HepG2 (cell line): ENCODE measurements around the gene TRPC4AP. TPM values are rescaled to one million over a fixed set of nuclear protein-coding genes. Genes with fewer than 3 reads are reported as not detected.

Experiments used
- ATAC-seq: fragments of 200-7000 bp; cut with Tn5 transposase; 3 replicates; pipeline ENCODE4 v1.9.1; 2020; ENCODE audit warnings: mild to moderate bottlenecking, moderate library complexity
- BruUV-seq: library from RNA; stranded (reverse); fragments of 400-500 nt; replicated peaks from 2 replicates; lab custom pipeline; 2021; lab: Mats Ljungman, UMichigan
- CTCF ChIA-PET: fragments of 300-600 bp; formaldehyde crosslinking; extraction: SDS; loops from one replicate; lab custom pipeline; 2021; ENCODE audit warnings: low total read pairs, inconsistent platforms, low intra/inter-chr PET ratio; lab: Yijun Ruan, JAX
- POLR2A ChIA-PET: fragments of 350-600 bp; sonication (Branson Sonifier 250); formaldehyde crosslinking; loops from one replicate; lab custom pipeline; 2020; ENCODE audit warnings: antibody characterized with exemption, inconsistent platforms; lab: Yijun Ruan, JAX
- DNase-seq: peaks from one replicate; pipeline ENCODE4 v3.0.0-alpha.2; 2015; ENCODE audit warnings: low spot score
- FAIRE-seq: peaks from 3 replicates; lab custom pipeline; 2011; peaks lifted over from hg19 to GRCh38; lab: Jason Lieb, UNC
- H2AFZ ChIP-seq: one replicate; pipeline ENCODE4 v1.6.1; 2011; ENCODE audit warnings: low read length, inconsistent platforms
- H3K27ac ChIP-seq: fragments of 300-600 bp; 3 replicates; pipeline ENCODE4 v1.8.0; 2011; ENCODE audit warnings: mixed run types, mild to moderate bottlenecking, mixed read lengths, low read length, inconsistent platforms; ENCODE audit not compliant: insufficient read depth; ENCODE audit errors: extremely low read length
- H3K27me3 ChIP-seq, 2 experiments: fragments of 200-600 bp in 1 of 2; 2 replicates in 1 of 2; 3 replicates in 1 of 2; pipeline versions ENCODE4 v1.6.0 to v1.8.0; 2011; ENCODE audit warnings: low read length in 2 of 2, mild to moderate bottlenecking in 2 of 2, moderate library complexity in 2 of 2, inconsistent platforms in 1 of 2; ENCODE audit not compliant: insufficient read depth in 2 of 2, control insufficient read depth in 1 of 2
- H3K36me3 ChIP-seq, 2 experiments: fragments of 200-600 bp in 1 of 2; replicated peaks in 1 of 2; 2 replicates in 1 of 2; 3 replicates in 1 of 2; pipeline versions ENCODE4 v1.5.1 to v1.8.0; 2011; ENCODE audit warnings: low read length in 2 of 2, inconsistent platforms in 1 of 2; ENCODE audit not compliant: insufficient read depth in 2 of 2, control insufficient read depth in 1 of 2
- H3K4me1 ChIP-seq: 2 replicates; pipeline ENCODE4 v1.5.1; 2012; ENCODE audit warnings: low read length, inconsistent platforms; ENCODE audit not compliant: insufficient read depth
- H3K4me2 ChIP-seq: 2 replicates; pipeline ENCODE4 v1.6.0; 2011; ENCODE audit warnings: low read depth, low read length, inconsistent platforms
- H3K4me3 ChIP-seq, 3 experiments: fragments of 200-600 bp in 1 of 3; sonication (generic), shearing (Covaris generic) in 1 of 3; replicated peaks in 1 of 3; 2 replicates each; pipeline ENCODE4 v1.5.1; 2011 to 2016; ENCODE audit warnings: low read length in 3 of 3, inconsistent platforms in 2 of 3, low read depth in 2 of 3, mild to moderate bottlenecking in 2 of 3, control low read depth in 1 of 3, mixed read lengths in 1 of 3; ENCODE audit not compliant: insufficient read depth in 1 of 3
- H3K79me2 ChIP-seq: one replicate; pipeline ENCODE4 v1.6.1; 2011; ENCODE audit warnings: low read length, inconsistent platforms; ENCODE audit not compliant: insufficient read depth
- H3K9ac ChIP-seq: 2 replicates; pipeline ENCODE4 v1.6.0; 2011; ENCODE audit warnings: mild to moderate bottlenecking, low read depth, low read length, inconsistent platforms; ENCODE audit not compliant: insufficient read depth
- H3K9me3 ChIP-seq: 2 replicates; pipeline ENCODE4 v1.5.1; 2012; ENCODE audit warnings: mild to moderate bottlenecking, low read length
- H4K20me1 ChIP-seq: 2 replicates; pipeline ENCODE4 v1.6.0; 2011; ENCODE audit warnings: inconsistent platforms, mild to moderate bottlenecking, low read length, moderate library complexity; ENCODE audit not compliant: insufficient read depth
- FOSL1 ChIP-seq: sonication (generic); formaldehyde crosslinking; IDR thresholded peaks from 2 replicates; pipeline ENCODE4 v1.9.0; 2021; ENCODE audit warnings: missing genetic modification reagents, borderline replicate concordance
- GFI1 ChIP-seq: sonication (generic); formaldehyde crosslinking; IDR thresholded peaks from 2 replicates; pipeline ENCODE4 v1.5.0; 2020; ENCODE audit warnings: missing genetic modification reagents, mild to moderate bottlenecking, borderline replicate concordance
- JUN ChIP-seq: sonication (generic); formaldehyde crosslinking; IDR thresholded peaks from 2 replicates; pipeline ENCODE4 v1.4.0; 2020; ENCODE audit warnings: mild to moderate bottlenecking, missing genetic modification reagents
- KLF12 ChIP-seq: sonication (generic); formaldehyde crosslinking; IDR thresholded peaks from 2 replicates; pipeline ENCODE4 v1.4.0; 2020; ENCODE audit warnings: missing genetic modification reagents, borderline replicate concordance
- MYNN ChIP-seq: sonication (generic); formaldehyde crosslinking; IDR thresholded peaks from 2 replicates; pipeline ENCODE4 v1.4.0; 2020; ENCODE audit warnings: mild to moderate bottlenecking, low read depth, missing genetic modification reagents
- MZF1 ChIP-seq: sonication (generic); formaldehyde crosslinking; IDR thresholded peaks from 2 replicates; pipeline ENCODE4 v1.8.1; 2023; ENCODE audit warnings: mild to moderate bottlenecking, missing genetic modification reagents, borderline replicate concordance
- PLRG1 ChIP-seq: fragments of 450-650 bp; conservative IDR thresholded peaks from 2 replicates; pipeline ENCODE4 v1.6.1; 2016
- RXRA ChIP-seq: sonication (generic); formaldehyde crosslinking; IDR thresholded peaks from 2 replicates; pipeline ENCODE4 v1.5.1; 2020; ENCODE audit warnings: missing genetic modification reagents
- SNAI1 ChIP-seq: sonication (generic); formaldehyde crosslinking; IDR thresholded peaks from 2 replicates; pipeline ENCODE4 v1.5.0; 2020; ENCODE audit warnings: mild to moderate bottlenecking, missing genetic modification reagents, borderline replicate concordance
- SOX6 ChIP-seq, 2 experiments: fragments of 450-650 bp in 1 of 2; sonication (generic) in 1 of 2; formaldehyde crosslinking in 1 of 2; IDR thresholded peaks; 2 replicates each; pipeline versions ENCODE4 v1.4.0 to v1.6.1; 2017 to 2020; ENCODE audit warnings: antibody characterized with exemption in 1 of 2, mild to moderate bottlenecking in 1 of 2, missing genetic modification reagents in 1 of 2
- TBP ChIP-seq: sonication (generic); formaldehyde crosslinking; IDR thresholded peaks from 2 replicates; pipeline ENCODE4 v1.5.0; 2020; ENCODE audit warnings: missing genetic modification reagents
- ZNF234 ChIP-seq: sonication (generic); formaldehyde crosslinking; conservative IDR thresholded peaks from 2 replicates; pipeline ENCODE4 v1.5.1; 2020; ENCODE audit warnings: mild to moderate bottlenecking, missing genetic modification reagents
- ZNF674 ChIP-seq: sonication (generic); formaldehyde crosslinking; IDR thresholded peaks from 2 replicates; pipeline ENCODE4 v1.5.0; 2020; ENCODE audit warnings: low read depth, mild to moderate bottlenecking, missing genetic modification reagents
- ZNF788 ChIP-seq: sonication (generic); formaldehyde crosslinking; IDR thresholded peaks from 2 replicates; pipeline ENCODE4 v1.5.0; 2020; ENCODE audit warnings: mild to moderate bottlenecking, missing genetic modification reagents, borderline replicate concordance
- WGBS: methylation state at CpG from one replicate; pipeline ENCODE4 v1.1.6; 2017; ENCODE audit warnings: low lambda C conversion rate; 5-methylcytosine and 5-hydroxymethylcytosine counted together
- in situ Hi-C: cut with HindIII; loops from 2 replicates; pipeline ENCODE4 v1.10.0; 2017; ENCODE audit warnings: low pct_unique_long_range_greater_than_20kb; ENCODE audit not compliant: extremely low pct_ligation_motif_present
- intact Hi-C: fragments of 100-400 bp; cut with micrococcal nuclease; formaldehyde crosslinking; loops from one replicate; pipeline ENCODE4 v1.10.0; 2022; ENCODE audit not compliant: unreplicated experiment
- polyA plus RNA-seq, 8 experiments: library from polyadenylated mRNA; depleted of rRNA in 3 of 8; stranded (reverse) in 7 of 8; unstranded in 1 of 8; fragments of >200 nt; fragmentation: Illumina TruSeq in 4 of 8; extraction: Trizol in 4 of 8; gene quantifications; 2 replicates each; pipeline versions ENCODE4 v1.2.1 to v1.2.3, GENCODE V29; 2011 to 2016; ENCODE audit warnings: low read depth in 4 of 8, missing spikeins in 1 of 8, mixed read lengths in 1 of 8; ENCODE audit not compliant: insufficient read depth in 1 of 8
- total RNA-seq, 5 experiments: library from RNA; depleted of rRNA; stranded (reverse); fragments of >200 nt; fragmentation: Illumina TruSeq; extraction: Trizol; gene quantifications; 2 replicates each; pipeline ENCODE4 v1.2.3, GENCODE V29; 2016; ENCODE audit warnings: low read depth in 1 of 5
- TF ChIP-seq, protein P1 (sequence below): sonication (generic); formaldehyde crosslinking; conservative IDR thresholded peaks from 2 replicates; pipeline ENCODE4 v1.4.0; 2020; ENCODE audit warnings: mild to moderate bottlenecking, missing genetic modification reagents, moderate library complexity
- TF ChIP-seq, protein P2 (sequence below): sonication (generic); formaldehyde crosslinking; IDR thresholded peaks from 2 replicates; pipeline ENCODE4 v1.9.0; 2021; ENCODE audit warnings: missing genetic modification reagents, borderline replicate concordance
- TF ChIP-seq, protein P3 (sequence below): sonication (generic); formaldehyde crosslinking; IDR thresholded peaks from 2 replicates; pipeline ENCODE4 v1.4.0; 2020; ENCODE audit warnings: mild to moderate bottlenecking, missing genetic modification reagents

Gene TRPC4AP
- total and polyA plus RNA-seq, 2 of the 13 experiments (the other 11 are each of a cell fraction or from before 2014, with no cell fraction given), result 136 to 137 TPM

DNA sequence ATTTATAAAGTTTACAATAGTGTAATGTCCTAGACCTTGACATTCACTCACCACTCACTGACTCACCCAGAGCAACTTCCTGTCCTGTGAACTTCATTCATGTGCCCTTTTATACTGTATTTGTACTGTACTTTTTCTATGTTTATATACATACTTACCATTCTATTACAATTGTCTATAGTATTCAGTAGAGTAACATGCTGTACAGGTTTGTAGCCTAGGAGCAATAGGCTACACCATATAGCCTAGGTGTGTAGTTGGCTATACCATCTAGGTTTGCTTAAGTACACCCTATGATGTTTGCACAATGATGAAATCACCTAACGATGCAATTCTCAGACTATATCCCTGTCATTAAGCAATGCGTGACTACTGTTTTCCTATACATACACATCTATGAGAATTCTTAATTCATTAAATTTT is 37.1 kb upstream of the TRPC4AP start:
- Histone ChIP-seq H3K79me2 (no peaks in the 10 kb centered on the region), H3K27ac (no peak overlapping the region), H3K9ac (no peak overlapping the region), H3K36me3 (peaks cover 13 to 36% of the 10 kb centered on the region in 2 experiments), H4K20me1 (no peaks in the 10 kb centered on the region), H3K27me3 (no peaks in the 10 kb centered on the region), H3K9me3 (no peaks in the 10 kb centered on the region), H3K4me3 (no peak overlapping the region), H2AFZ (no peak overlapping the region), H3K4me1 (peaks cover 11% of the 10 kb centered on the region), H3K4me2 (no peak overlapping the region)
- CTCF ChIA-PET, result no interaction called here
- FAIRE-seq (peak; percentile 28), ATAC-seq (peak; percentile 81), DNase-seq (peak; percentile 75)
- intact Hi-C loops, result no loop called here
- no TSS peak for BruUV-seq
- in situ Hi-C loops, result loop anchor here (25.0 kb wide), 1 partner anchor 308 kb away; the partner anchor contains the start of gene GDF5
- POLR2A ChIA-PET, result no interaction called here
- 59% methylated on average over 2 of the region's 2 CpGs for WGBS
- TF ChIP-seq SNAI1 (CRISPR knock-in tag) (no peak), TBP (CRISPR knock-in tag) (no peak), ZNF234 (CRISPR knock-in tag) (no peak), MYNN (CRISPR knock-in tag) (no peak), PLRG1 (no peak), ZNF674 (CRISPR knock-in tag) (no peak), RXRA (CRISPR knock-in tag) (no peak), FOSL1 (no peak), JUN (CRISPR knock-in tag) (peak; percentile 62; the same call in 1 of the 2 replicates), MZF1 (CRISPR knock-in tag) (no peak), GFI1 (CRISPR knock-in tag) (no peak), ZNF788 (CRISPR knock-in tag) (no peak), SOX6 (IDR thresholded peaks at IDR 0.05) (no peak), SOX6 (CRISPR knock-in tag; IDR thresholded peaks at IDR 0.05) (0 out of 2 replicates have a peak, but pooled peaks have one; percentile 33), KLF12 (CRISPR knock-in tag) (no peak)
- TF ChIP-seq, protein P1, sequence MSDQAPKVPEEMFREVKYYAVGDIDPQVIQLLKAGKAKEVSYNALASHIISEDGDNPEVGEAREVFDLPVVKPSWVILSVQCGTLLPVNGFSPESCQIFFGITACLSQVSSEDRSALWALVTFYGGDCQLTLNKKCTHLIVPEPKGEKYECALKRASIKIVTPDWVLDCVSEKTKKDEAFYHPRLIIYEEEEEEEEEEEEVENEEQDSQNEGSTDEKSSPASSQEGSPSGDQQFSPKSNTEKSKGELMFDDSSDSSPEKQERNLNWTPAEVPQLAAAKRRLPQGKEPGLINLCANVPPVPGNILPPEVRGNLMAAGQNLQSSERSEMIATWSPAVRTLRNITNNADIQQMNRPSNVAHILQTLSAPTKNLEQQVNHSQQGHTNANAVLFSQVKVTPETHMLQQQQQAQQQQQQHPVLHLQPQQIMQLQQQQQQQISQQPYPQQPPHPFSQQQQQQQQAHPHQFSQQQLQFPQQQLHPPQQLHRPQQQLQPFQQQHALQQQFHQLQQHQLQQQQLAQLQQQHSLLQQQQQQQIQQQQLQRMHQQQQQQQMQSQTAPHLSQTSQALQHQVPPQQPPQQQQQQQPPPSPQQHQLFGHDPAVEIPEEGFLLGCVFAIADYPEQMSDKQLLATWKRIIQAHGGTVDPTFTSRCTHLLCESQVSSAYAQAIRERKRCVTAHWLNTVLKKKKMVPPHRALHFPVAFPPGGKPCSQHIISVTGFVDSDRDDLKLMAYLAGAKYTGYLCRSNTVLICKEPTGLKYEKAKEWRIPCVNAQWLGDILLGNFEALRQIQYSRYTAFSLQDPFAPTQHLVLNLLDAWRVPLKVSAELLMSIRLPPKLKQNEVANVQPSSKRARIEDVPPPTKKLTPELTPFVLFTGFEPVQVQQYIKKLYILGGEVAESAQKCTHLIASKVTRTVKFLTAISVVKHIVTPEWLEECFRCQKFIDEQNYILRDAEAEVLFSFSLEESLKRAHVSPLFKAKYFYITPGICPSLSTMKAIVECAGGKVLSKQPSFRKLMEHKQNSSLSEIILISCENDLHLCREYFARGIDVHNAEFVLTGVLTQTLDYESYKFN (CRISPR knock-in tag), result 0 out of 2 replicates have a peak, but pooled peaks have one; percentile 33
- TF ChIP-seq, protein P2, sequence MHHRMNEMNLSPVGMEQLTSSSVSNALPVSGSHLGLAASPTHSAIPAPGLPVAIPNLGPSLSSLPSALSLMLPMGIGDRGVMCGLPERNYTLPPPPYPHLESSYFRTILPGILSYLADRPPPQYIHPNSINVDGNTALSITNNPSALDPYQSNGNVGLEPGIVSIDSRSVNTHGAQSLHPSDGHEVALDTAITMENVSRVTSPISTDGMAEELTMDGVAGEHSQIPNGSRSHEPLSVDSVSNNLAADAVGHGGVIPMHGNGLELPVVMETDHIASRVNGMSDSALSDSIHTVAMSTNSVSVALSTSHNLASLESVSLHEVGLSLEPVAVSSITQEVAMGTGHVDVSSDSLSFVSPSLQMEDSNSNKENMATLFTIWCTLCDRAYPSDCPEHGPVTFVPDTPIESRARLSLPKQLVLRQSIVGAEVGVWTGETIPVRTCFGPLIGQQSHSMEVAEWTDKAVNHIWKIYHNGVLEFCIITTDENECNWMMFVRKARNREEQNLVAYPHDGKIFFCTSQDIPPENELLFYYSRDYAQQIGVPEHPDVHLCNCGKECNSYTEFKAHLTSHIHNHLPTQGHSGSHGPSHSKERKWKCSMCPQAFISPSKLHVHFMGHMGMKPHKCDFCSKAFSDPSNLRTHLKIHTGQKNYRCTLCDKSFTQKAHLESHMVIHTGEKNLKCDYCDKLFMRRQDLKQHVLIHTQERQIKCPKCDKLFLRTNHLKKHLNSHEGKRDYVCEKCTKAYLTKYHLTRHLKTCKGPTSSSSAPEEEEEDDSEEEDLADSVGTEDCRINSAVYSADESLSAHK (CRISPR knock-in tag), result no peak
- TF ChIP-seq, protein P3, sequence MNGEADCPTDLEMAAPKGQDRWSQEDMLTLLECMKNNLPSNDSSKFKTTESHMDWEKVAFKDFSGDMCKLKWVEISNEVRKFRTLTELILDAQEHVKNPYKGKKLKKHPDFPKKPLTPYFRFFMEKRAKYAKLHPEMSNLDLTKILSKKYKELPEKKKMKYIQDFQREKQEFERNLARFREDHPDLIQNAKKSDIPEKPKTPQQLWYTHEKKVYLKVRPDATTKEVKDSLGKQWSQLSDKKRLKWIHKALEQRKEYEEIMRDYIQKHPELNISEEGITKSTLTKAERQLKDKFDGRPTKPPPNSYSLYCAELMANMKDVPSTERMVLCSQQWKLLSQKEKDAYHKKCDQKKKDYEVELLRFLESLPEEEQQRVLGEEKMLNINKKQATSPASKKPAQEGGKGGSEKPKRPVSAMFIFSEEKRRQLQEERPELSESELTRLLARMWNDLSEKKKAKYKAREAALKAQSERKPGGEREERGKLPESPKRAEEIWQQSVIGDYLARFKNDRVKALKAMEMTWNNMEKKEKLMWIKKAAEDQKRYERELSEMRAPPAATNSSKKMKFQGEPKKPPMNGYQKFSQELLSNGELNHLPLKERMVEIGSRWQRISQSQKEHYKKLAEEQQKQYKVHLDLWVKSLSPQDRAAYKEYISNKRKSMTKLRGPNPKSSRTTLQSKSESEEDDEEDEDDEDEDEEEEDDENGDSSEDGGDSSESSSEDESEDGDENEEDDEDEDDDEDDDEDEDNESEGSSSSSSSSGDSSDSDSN (CRISPR knock-in tag), result no peak
